GM23338 (cell line): Measurements from ENCODE around the gene NYAP1. TPM values are rescaled to one million over a fixed set of nuclear protein-coding genes. Genes with fewer than 3 reads are reported as not detected.

Source experiments
- ATAC-seq: fragments of 200-7000 bp; cut with Tn5 transposase; 3 replicates; pipeline ENCODE4 v1.9.1; 2020
- DNase-seq: peaks from one replicate; pipeline ENCODE4 v3.0.0-alpha.2; 2015; ENCODE audit warnings: low spot score
- H2AFZ ChIP-seq: fragments of 200-600 bp; sonication (generic); 2 replicates; pipeline ENCODE4 v1.8.0; 2016; ENCODE audit warnings: antibody characterized with exemption, mild to moderate bottlenecking, moderate library complexity
- H3F3A ChIP-seq: fragments of 200-600 bp; sonication (generic); replicated peaks from 2 replicates; pipeline ENCODE4 v1.8.0; 2017; ENCODE audit warnings: antibody characterized with exemption, mixed run types, low read depth
- H3K27ac ChIP-seq: fragments of 200-600 bp; sonication (generic); 2 replicates; pipeline ENCODE4 v1.6.1; 2016; ENCODE audit warnings: low read depth
- H3K27me3 ChIP-seq: fragments of 200-600 bp; sonication (generic); 2 replicates; pipeline ENCODE4 v1.8.0; 2016; ENCODE audit warnings: mild to moderate bottlenecking, mixed run types, moderate library complexity; ENCODE audit not compliant: insufficient read depth
- H3K36me3 ChIP-seq: fragments of 200-600 bp; sonication (generic); 2 replicates; pipeline ENCODE4 v1.8.0; 2016; ENCODE audit warnings: mild to moderate bottlenecking; ENCODE audit not compliant: insufficient read depth
- H3K4me1 ChIP-seq: fragments of 200-600 bp; sonication (generic); 2 replicates; pipeline ENCODE4 v1.8.0; 2016; ENCODE audit warnings: mild to moderate bottlenecking, moderate library complexity; ENCODE audit not compliant: insufficient read depth
- H3K4me2 ChIP-seq: fragments of 200-600 bp; sonication (generic); 2 replicates; pipeline ENCODE4 v1.7.1; 2017; ENCODE audit warnings: mixed run types
- H3K4me3 ChIP-seq: fragments of 200-600 bp; sonication (generic); 2 replicates; pipeline ENCODE4 v1.6.1; 2016; ENCODE audit warnings: mixed run types
- H3K79me2 ChIP-seq: fragments of 200-600 bp; sonication (generic); replicated peaks from 2 replicates; pipeline ENCODE4 v1.8.0; 2017; ENCODE audit warnings: mild to moderate bottlenecking; ENCODE audit not compliant: insufficient read depth
- H3K9me2 ChIP-seq: fragments of 200-600 bp; sonication (generic); 2 replicates; pipeline ENCODE4 v1.8.0; 2017; ENCODE audit not compliant: insufficient read depth
- H4K20me1 ChIP-seq: fragments of 200-600 bp; sonication (generic); replicated peaks from 2 replicates; pipeline ENCODE4 v1.8.0; 2017; ENCODE audit warnings: mild to moderate bottlenecking; ENCODE audit not compliant: insufficient read depth
- H3K27ac Mint-ChIP-seq: 2 replicates; pipeline ENCODE4 v1.8.0; 2020; ENCODE audit warnings: inconsistent platforms, mild to moderate bottlenecking, moderate library complexity, mixed read lengths
- H3K27me3 Mint-ChIP-seq: 3 replicates; pipeline ENCODE4 v1.8.0; 2022; ENCODE audit warnings: low read depth, mild to moderate bottlenecking, moderate library complexity, mixed read lengths, inconsistent platforms; ENCODE audit not compliant: insufficient read depth, poor library complexity
- H3K36me3 Mint-ChIP-seq: 3 replicates; pipeline ENCODE4 v1.8.0; 2021; ENCODE audit warnings: low read depth, mild to moderate bottlenecking, inconsistent platforms, moderate library complexity, mixed read lengths
- H3K4me1 Mint-ChIP-seq: 3 replicates; pipeline ENCODE4 v1.8.0; 2020; ENCODE audit warnings: mild to moderate bottlenecking, inconsistent platforms, mixed read lengths
- H3K4me3 Mint-ChIP-seq: 3 replicates; pipeline ENCODE4 v1.8.0; 2021; ENCODE audit warnings: moderate library complexity, mild to moderate bottlenecking, inconsistent platforms, mixed read lengths
- H3K9me3 Mint-ChIP-seq: 3 replicates; pipeline ENCODE4 v1.8.0; 2020; ENCODE audit warnings: moderate library complexity, mild to moderate bottlenecking, inconsistent platforms, mixed read lengths
- CREB1 ChIP-seq: fragments of 250-450 bp; sonication (Bioruptor Pico); IDR thresholded peaks from 2 replicates; pipeline ENCODE4 v1.5.0; 2020; ENCODE audit warnings: low read depth, mild to moderate bottlenecking, moderate library complexity
- CTCF ChIP-seq, 2 experiments: fragments of 200-600 bp in 1 of 2; sonication (generic) in 1 of 2; conservative IDR thresholded peaks; 2 replicates each; pipeline versions ENCODE4 v1.5.1 to v1.6.1; 2016 to 2017; ENCODE audit warnings: antibody characterized with exemption in 2 of 2, low read depth in 2 of 2, mild to moderate bottlenecking in 2 of 2, moderate library complexity in 1 of 2
- ETS1 ChIP-seq: IDR thresholded peaks from 2 replicates; pipeline ENCODE4 v1.6.1; 2016; ENCODE audit warnings: antibody characterized with exemption
- EZH2 ChIP-seq: fragments of 200-600 bp; sonication (generic); IDR thresholded peaks from one replicate; pipeline ENCODE4 v1.8.0; 2017; ENCODE audit warnings: antibody characterized with exemption, mild to moderate bottlenecking, low read depth; ENCODE audit not compliant: unreplicated experiment
- EZH2phosphoT487 ChIP-seq: fragments of 200-600 bp; sonication (generic); IDR thresholded peaks from one replicate; pipeline ENCODE4 v1.8.1; 2018; ENCODE audit warnings: antibody characterized with exemption; ENCODE audit not compliant: unreplicated experiment
- JUNB ChIP-seq: IDR thresholded peaks from one replicate; pipeline ENCODE4 v1.6.1; 2016; ENCODE audit warnings: antibody characterized with exemption; ENCODE audit not compliant: unreplicated experiment
- NANOG ChIP-seq: IDR thresholded peaks from 2 replicates; pipeline ENCODE4 v1.6.1; 2016; ENCODE audit warnings: antibody characterized with exemption, borderline replicate concordance
- STAT1 ChIP-seq: IDR thresholded peaks from one replicate; pipeline ENCODE4 v1.6.1; 2016; ENCODE audit warnings: antibody characterized with exemption; ENCODE audit not compliant: unreplicated experiment
- ZNF114 ChIP-seq: fragments of 250-450 bp; sonication (Bioruptor Pico); IDR thresholded peaks from 2 replicates; pipeline ENCODE4 v1.5.0; 2020; ENCODE audit warnings: mild to moderate bottlenecking, moderate library complexity
- ZNF331 ChIP-seq: fragments of 250-450 bp; sonication (Bioruptor Pico); IDR thresholded peaks from 2 replicates; pipeline ENCODE4 v1.5.0; 2020; ENCODE audit warnings: low read depth, mild to moderate bottlenecking, moderate library complexity
- polyA plus RNA-seq: library from polyadenylated mRNA; unstranded; fragments of >200 nt; fragmentation: Nextera tagmentation; extraction: Ambion mirVana; gene quantifications from 2 replicates; pipeline ENCODE4 v1.2.1, GENCODE V29; 2016
- total RNA-seq: library from RNA; depleted of rRNA; stranded (reverse); fragments of >200 nt; shearing (Covaris generic); gene quantifications from 2 replicates; pipeline ENCODE4 v1.2.3, GENCODE V29; 2014
- TF ChIP-seq, protein P1 (sequence below): IDR thresholded peaks from one replicate; pipeline ENCODE4 v1.6.1; 2018; ENCODE audit warnings: antibody characterized with exemption; ENCODE audit not compliant: unreplicated experiment

NYAP1 gene
- total and polyA plus RNA-seq, 2 experiments from 2014 or later: 0.19 to 4.9 TPM

GRCh38 chr7:100509231-100509630 is 25.5 kb downstream of the NYAP1 start (continued):
- TF ChIP-seq, protein P1, sequence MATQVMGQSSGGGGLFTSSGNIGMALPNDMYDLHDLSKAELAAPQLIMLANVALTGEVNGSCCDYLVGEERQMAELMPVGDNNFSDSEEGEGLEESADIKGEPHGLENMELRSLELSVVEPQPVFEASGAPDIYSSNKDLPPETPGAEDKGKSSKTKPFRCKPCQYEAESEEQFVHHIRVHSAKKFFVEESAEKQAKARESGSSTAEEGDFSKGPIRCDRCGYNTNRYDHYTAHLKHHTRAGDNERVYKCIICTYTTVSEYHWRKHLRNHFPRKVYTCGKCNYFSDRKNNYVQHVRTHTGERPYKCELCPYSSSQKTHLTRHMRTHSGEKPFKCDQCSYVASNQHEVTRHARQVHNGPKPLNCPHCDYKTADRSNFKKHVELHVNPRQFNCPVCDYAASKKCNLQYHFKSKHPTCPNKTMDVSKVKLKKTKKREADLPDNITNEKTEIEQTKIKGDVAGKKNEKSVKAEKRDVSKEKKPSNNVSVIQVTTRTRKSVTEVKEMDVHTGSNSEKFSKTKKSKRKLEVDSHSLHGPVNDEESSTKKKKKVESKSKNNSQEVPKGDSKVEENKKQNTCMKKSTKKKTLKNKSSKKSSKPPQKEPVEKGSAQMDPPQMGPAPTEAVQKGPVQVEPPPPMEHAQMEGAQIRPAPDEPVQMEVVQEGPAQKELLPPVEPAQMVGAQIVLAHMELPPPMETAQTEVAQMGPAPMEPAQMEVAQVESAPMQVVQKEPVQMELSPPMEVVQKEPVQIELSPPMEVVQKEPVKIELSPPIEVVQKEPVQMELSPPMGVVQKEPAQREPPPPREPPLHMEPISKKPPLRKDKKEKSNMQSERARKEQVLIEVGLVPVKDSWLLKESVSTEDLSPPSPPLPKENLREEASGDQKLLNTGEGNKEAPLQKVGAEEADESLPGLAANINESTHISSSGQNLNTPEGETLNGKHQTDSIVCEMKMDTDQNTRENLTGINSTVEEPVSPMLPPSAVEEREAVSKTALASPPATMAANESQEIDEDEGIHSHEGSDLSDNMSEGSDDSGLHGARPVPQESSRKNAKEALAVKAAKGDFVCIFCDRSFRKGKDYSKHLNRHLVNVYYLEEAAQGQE: no peak
- TF ChIP-seq ZNF331 (no peak), ETS1 (no peak), EZH2 (no peak), STAT1 (no peak), ZNF114 (no peak), EZH2phosphoT487 (no peak), CTCF (conservative IDR thresholded peaks at IDR 0.05; ENCODE audit: low read depth in 2 of 2) (no peak), JUNB (no peak), NANOG (no peak)

GRCh38 chr7:100510437-100511239 is 26.9 kb downstream of the NYAP1 start:
- no peaks in the 10 kb centered on the region for H3K36me3 Mint-ChIP-seq
- H3K79me2 ChIP-seq: no peaks in the 10 kb centered on the region
- H3K27ac Mint-ChIP-seq: no peak overlapping the region
- H3K9me2 ChIP-seq: no peaks in the 10 kb centered on the region
- ATAC-seq (no peak), DNase-seq (no peak)
- H3K4me3 ChIP-seq: no peak overlapping the region
- no peaks in the 10 kb centered on the region for H3K4me1 Mint-ChIP-seq
- H3K4me2 ChIP-seq: no peak overlapping the region
- 0 out of 2 replicates have a peak, but pooled peaks cover 3% of the 10 kb centered on the region for H3K4me1 ChIP-seq
- TF ChIP-seq ETS1 (no peak), EZH2 (no peak), EZH2phosphoT487 (no peak), CTCF (conservative IDR thresholded peaks at IDR 0.05; ENCODE audit: low read depth in 2 of 2) (no peak), CREB1 (CRISPR knock-in tag) (no peak)
- H2AFZ ChIP-seq: peak overlapping the region; percentile 59; the same call in 1 of the 2 replicates
- no peak overlapping the region for H3K27ac ChIP-seq
- no peaks in the 10 kb centered on the region for H3F3A ChIP-seq
- no peaks in the 10 kb centered on the region for H3K27me3 ChIP-seq
- H4K20me1 ChIP-seq: no peaks in the 10 kb centered on the region
- no peak overlapping the region for H3K4me3 Mint-ChIP-seq
- H3K9me3 Mint-ChIP-seq: no peaks in the 10 kb centered on the region
- H3K36me3 ChIP-seq: no peaks in the 10 kb centered on the region
- H3K27me3 Mint-ChIP-seq: no peaks in the 10 kb centered on the region
